ENCODE results near the gene SPATA2L. TPM values are rescaled to one million over a fixed set of nuclear protein-coding genes. Genes with fewer than 3 reads are reported as not detected.
"Not testable (repeated sequence)": the region's sequence is repeated elsewhere in the genome, so short reads cannot be mapped to it uniquely, and the experiment has no call there.

The SPATA2L gene
- total RNA-seq, 4 donors from 2014 or later: 8.1 to 28.0 (median 17.3) TPM

DNA sequence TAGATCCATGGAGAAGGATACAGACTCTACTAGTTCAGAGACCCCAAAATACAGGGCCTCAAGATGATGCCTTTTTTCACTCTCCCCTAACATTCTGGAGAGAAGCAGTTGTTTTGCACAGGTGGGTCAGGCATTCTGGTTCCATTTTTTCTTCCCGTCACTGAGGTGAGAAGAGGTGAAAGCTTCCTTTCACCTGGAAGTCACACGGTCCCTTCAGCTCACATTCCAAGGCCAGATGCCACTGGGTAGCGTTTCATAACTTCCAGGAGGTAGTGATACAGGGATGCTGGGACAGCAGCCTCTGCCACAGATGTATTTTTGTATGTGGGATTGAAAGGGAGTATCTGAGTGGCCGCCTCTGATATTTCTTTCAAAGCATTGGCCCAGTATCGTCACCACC lies 13.1 kb downstream of the SPATA2L start:
- DNase-seq (ENCODE audit: low spot score) (no peak), ATAC-seq (ENCODE audit: low FRiP score) (no peak)
- TF ChIP-seq, protein P1, sequence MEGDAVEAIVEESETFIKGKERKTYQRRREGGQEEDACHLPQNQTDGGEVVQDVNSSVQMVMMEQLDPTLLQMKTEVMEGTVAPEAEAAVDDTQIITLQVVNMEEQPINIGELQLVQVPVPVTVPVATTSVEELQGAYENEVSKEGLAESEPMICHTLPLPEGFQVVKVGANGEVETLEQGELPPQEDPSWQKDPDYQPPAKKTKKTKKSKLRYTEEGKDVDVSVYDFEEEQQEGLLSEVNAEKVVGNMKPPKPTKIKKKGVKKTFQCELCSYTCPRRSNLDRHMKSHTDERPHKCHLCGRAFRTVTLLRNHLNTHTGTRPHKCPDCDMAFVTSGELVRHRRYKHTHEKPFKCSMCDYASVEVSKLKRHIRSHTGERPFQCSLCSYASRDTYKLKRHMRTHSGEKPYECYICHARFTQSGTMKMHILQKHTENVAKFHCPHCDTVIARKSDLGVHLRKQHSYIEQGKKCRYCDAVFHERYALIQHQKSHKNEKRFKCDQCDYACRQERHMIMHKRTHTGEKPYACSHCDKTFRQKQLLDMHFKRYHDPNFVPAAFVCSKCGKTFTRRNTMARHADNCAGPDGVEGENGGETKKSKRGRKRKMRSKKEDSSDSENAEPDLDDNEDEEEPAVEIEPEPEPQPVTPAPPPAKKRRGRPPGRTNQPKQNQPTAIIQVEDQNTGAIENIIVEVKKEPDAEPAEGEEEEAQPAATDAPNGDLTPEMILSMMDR (IDR thresholded peaks at IDR 0.05): no peak

DNA sequence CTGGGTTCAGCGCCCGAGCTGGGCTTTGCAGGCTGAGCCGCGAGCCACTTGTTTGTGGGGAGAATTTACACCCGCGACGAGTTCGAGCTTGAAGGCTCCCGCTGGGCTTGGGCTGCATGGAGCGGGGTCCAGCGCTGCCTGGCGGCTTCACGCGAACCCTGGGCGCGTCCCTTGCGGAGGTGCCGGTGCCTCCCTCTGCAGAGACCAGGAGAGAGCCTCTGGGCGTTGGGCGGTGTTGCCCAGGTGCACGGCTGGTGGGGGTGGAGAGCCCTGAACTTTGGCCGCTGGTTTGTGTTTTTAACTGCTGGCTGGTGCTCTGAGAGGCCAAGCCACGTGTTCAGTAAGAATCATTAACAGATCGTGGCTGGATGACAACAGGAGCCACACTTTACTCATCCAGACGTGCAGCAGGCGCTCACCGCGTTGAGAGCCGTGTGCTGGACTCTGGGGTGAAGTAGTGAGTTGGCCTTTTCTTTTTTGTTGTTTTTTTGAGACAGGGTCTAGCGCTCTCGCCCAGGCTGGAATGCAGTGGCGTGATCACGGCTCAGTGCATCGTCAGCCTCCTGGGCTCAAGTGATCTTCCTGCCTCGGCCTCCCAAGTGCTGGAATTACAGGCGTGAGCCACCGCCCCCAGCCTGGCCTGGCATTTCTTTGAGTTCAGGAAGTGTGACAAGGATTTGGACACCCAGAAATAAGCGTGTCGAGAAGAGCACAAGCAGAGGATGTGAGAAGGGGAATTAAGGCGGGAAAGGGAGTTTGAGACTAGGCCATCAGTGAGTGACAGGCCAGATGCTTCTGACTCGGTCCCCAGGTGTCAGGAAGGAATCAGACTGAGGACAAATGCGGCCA lies 14.2 kb downstream of the SPATA2L start:
- DNase-seq (ENCODE audit: low spot score) (no peak), ATAC-seq (ENCODE audit: low FRiP score) (peak; percentile 25)
- TF ChIP-seq, protein P1 (IDR thresholded peaks at IDR 0.05): no peak

DNA sequence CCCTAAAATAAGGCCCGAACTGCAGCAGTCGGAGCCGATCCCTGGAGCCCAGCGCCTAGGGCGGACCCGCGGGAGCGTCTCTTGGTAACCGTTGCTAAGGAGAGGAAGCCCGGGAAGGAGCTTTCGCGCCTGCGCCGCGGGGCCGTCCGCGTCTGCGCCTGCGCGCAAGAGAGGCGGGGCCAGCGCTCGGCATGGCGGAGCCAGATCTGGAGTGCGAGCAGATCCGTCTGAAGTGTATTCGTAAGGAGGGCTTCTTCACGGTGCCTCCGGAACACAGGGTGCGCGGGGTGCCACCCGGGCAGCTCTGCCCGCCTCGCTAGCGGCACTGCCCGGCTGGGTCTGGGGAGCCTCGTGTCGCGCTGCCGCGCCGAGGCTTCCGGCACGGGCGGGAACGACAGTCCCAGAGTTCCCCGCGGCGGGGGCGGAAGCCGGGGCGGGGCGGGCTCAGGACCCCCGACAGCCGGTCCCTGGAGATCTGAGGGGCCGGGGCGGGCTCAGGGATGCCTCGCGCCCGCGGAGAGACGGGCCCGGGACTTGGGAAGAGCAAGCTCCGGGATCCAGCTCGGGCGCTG lies 14.9 kb downstream of the SPATA2L start, which contains the start of gene CDK10:
Gene CDK10 (plus strand): TSS at position 170 of the 572 bp plus-strand sequence. CDS start 22 bp downstream, at position 192.
- ATAC-seq (ENCODE audit: low FRiP score) (peak; percentile 90), DNase-seq (ENCODE audit: low spot score) (peak; percentile 75)
- TF ChIP-seq, protein P1 (IDR thresholded peaks at IDR 0.05): no peak

DNA sequence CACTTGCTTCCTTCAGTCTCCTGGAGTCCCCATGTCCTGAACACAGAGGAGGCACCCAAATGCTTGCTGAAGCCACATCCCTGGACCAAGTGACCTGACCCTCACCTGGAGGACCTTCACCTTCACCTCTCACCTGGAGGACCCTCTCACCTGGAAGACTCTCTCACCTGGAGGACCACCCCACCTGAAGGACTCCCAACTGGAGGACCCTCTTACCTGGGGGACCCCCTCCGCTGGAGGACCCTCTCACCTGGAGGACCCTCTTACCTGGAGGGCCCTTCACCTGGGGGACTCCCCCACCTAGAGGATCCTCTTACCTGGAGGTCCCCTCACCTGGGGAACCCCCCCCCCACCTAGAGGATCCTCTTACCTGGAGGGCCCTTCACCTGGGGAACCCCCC lies 15.6 kb downstream of the SPATA2L start:
- ATAC-seq (ENCODE audit: low FRiP score) (no peak), DNase-seq (ENCODE audit: low spot score) (no peak)
- TF ChIP-seq, protein P1 (IDR thresholded peaks at IDR 0.05): no peak

DNA sequence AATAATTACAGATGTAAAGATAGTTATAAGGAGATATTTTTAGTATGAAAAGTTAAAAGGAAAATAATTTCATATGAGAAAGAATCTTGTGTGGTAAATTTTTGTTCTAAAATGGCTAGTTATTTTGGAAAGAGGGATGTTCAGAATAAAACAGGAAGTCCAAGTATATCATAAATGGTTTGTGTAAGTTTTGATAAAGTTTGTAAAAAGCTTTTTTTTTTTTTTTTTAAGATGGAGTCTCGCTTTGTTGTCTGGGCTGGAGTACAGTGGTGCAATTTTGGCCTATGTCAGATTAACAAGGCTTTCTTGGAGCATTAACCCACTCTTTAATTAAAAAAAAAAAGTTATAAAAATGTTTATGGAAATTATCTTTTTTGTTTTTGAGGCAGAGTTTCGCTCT lies 23.2 kb downstream of the SPATA2L start:
- TF ChIP-seq, protein P1 (IDR thresholded peaks at IDR 0.05): no peak
- DNase-seq (ENCODE audit: low spot score) (no peak), ATAC-seq (ENCODE audit: low FRiP score) (no peak)

DNA sequence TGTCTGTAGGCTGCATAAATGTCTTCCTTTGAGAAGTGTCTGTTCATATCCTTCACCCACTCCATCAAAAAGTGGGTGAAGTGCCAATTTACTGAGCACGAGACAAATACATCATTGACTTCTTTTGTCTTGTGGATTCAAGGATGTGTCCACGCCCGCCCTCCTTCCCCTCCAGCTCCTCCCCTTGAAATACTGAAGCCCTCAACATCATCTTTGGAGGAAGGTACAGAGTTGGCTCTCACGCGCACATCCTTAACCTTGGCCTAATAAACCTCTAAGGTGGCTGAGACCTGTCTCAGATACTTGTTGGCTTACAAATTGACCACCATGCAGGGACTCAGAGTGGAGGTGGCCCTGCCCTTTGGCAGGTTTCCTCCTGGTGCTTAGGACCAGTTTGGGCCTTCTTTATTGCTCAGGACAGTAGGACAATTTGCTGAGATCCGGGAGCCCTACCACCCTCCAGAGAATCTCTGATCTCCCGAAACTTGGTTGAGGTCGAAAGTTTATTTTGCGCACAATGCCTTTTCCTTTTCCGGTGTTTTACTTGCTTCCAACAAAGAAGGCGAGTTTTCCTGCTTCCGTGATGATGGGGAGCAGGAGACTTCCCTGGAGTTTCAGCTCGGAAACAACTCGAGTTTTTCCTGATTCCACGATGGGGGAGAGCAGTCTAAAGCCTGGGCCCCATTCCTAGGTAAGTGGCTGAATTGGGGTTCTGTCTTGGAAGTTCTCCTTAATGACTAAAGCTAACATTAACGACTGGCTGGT lies 29.1 kb downstream of the SPATA2L start:
- TF ChIP-seq, protein P1 (IDR thresholded peaks at IDR 0.05): no peak
- ATAC-seq (ENCODE audit: low FRiP score): no peak
- DNase-seq (ENCODE audit: low spot score): no peak

DNA sequence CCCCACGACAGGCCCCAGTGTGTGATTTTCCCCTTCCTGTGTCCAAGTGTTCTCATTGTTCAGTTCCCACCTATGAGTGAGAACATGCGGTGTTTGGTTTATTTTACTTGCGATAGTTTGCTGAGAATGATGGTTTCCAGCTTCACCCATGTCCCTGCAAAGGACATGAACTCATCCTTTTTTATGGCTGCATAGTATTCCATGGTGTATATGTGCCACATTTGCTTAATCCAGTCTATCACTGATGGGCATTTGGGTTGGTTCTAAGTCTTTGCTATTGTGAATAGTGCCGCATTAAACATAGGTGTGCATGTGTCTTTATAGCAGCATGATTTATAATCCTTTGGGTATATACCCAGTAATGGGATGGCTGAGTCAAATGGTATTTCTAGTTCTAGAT lies 29.9 kb downstream of the SPATA2L start:
- DNase-seq (ENCODE audit: low spot score); ATAC-seq (ENCODE audit: low FRiP score): not testable (repeated sequence)
